ENCODE results near the gene PDAP1.
"Not testable (repeated sequence)": the region's sequence is repeated elsewhere in the genome, so short reads cannot be mapped to it uniquely, and the experiment has no call there.

PDAP1 gene, protein sequence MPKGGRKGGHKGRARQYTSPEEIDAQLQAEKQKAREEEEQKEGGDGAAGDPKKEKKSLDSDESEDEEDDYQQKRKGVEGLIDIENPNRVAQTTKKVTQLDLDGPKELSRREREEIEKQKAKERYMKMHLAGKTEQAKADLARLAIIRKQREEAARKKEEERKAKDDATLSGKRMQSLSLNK

DNA sequence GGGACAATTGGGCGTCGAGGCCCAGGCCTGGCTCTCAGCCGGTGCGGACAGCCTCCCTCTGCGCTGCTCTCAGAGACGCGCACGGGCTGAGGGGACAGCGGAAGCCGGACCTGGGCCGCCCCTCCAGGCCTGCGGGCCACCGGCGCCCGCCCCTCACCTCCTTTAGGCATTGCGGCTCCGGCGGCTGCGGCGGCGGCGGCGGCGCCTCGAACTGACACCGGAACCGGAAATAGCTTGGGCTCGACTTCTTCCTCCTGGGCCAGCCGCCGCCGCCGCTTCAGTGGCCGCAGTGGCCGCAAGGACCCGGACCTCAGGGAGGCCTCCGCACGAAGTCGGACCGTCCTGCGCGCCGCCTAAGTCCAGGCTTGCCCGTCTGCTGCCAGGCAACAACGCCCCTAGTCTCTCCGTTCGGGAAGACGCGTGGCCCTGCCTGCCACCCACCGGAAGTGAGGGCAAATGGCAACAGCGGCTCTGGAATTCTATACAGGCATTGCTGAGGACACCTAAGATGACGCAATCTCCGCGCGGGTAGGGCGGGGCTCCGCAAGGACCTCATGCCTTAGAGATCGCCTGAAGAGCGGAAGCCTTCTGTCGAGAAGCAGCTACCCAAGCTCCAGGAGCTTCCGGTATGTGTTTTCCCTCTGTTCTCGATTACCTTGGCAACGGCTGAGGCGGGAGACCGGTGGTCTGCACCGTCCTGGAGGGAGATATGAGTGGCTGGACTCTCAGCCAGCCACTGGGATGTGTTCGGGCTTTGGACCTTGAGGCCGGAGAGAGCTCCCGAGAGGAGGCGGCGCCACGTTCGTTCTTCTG, at the start of gene PDAP1, which contains the start of gene BUD31:
Gene PDAP1 (minus strand): TSS at position 219 of the 813 bp plus-strand sequence. CDS start 49 bp downstream, at position 170.
Gene BUD31 (plus strand): TSS at position 591 of the 813 bp plus-strand sequence. CDS start 2,124 bp downstream, outside the sequence.
- peak; percentile 97 for DNase-seq (ENCODE audit: low spot score)

DNA sequence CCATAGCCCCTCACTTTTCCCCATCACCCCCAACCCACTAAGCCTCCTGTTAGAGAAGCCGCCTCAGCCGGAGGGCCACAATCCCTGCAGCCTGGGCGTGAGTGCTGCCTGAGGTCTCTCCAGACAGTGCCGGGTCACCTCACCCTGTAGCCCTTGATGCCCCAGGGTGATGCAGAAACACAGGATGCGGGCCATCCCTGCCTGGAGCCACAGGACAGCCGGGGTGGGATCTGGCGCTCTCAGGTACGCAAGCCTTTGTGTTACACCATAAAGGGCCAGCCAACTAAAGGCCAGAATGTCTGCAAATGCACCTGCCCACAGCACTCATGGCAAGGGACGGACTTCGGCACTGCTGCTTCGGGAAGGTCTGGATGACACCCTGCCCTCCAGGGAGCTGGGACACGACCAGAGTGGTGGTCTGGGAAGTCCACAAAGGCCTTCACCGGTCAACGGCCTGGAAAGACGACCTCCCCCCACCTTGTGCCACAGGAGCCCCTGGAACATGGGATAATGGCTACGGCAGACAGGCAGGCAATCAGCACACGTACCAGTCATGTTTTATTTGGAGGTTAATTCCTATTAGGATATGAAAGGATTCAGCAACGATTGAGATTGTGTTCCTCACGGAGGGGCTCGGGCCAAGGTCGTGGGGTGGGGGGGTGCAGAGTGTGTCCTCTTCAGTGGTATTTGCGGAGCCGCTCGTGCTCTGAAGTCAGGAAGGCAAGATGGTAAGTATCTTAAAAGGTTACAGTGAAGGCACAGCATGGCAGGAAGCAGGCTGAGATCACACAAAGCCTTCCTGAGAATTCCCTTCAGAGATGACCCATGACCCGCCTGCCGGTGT, 49.5 kb upstream of the PDAP1 start:
- no peak for DNase-seq (ENCODE audit: low spot score)

GRCh38 chr7:99457050-99457649, 48.8 kb upstream of the PDAP1 start:
- DNase-seq (ENCODE audit: low spot score), result no peak

DNA sequence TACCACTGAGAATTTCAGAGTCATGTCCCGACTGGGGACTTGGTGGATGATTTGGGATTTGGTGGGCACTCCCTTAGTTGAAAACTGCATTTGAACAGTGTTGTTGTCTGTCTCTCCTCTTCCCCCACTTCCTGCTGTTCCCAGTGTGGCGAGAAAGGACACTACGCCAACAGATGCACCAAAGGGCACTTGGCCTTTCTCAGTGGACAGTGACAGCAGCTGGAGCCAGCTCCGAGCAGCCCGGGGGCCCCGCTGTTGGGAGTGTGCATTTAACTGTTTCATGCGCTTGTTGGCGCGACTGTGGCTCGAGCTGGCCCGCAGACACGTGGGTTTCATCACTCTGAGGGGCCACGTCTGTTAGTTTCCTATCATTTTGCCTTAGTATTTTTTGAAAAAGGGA, 47.9 kb upstream of the PDAP1 start:
- no peak for DNase-seq (ENCODE audit: low spot score)

DNA sequence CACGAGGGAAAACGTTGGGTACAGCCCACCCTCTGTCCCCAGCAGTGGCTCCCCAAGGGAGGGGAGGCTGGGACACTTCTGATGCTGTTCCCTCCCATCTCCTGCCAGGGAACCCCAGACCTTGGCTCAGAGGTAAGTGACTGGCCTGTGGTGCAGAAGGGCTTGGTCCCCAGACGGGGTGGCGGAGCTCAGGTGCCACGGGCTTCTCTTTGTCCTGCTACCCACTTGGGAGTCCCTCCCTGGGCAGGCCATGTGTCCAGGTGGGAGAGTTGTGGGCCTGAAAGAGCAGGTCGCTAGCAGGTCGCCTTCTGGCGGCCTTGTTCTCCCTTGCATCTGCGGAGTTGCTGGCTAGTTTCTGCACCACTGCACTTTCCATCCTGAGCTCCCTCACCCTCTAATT, 47.5 kb upstream of the PDAP1 start:
- DNase-seq (ENCODE audit: low spot score), result no peak

DNA sequence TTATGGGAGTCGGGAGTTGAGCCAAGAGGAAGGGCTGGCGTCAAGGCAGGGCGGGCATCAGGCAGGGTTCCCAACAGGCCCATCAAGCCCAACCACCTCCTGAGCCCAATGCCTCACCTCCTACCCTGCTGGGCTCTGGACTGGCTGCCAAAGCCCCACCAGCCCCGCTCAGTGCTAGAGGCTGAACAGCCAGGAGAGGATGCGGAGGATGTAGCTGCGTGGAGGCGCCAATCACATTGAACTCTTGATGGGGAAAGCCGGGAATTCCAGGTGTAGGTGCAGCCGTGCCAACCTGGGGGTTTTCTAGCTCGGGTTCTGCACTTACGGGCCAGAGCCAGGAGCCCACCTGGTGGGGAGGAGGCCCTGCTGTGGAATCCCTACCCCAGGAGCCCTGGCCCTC, 44.7 kb upstream of the PDAP1 start:
- DNase-seq (ENCODE audit: low spot score), result no peak

DNA sequence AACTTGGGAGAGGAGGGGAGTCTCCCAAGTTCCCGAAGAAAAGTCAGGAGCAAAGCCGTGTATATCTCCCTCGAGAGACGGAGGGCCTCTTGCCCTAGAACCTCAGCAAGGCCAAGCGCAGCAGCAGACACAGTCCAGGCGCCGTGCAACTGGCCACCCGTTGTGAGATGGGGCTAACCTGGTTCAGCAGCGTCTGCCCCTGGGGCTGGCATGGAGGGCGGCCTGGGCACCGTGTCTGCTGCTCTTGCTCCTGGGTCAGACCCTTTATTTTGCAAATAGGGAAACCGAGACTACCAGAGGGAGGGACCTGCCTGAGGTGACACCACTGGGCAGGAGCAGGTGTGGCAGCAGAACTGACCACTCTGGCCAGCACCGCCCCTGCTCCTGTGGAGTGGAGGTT, 44.1 kb upstream of the PDAP1 start:
- no peak for DNase-seq (ENCODE audit: low spot score)

- DNase-seq (ENCODE audit: low spot score), result no peak
These were observed 43.5 kb upstream of the PDAP1 start for GRCh38 chr7:99451936-99452335.

DNA sequence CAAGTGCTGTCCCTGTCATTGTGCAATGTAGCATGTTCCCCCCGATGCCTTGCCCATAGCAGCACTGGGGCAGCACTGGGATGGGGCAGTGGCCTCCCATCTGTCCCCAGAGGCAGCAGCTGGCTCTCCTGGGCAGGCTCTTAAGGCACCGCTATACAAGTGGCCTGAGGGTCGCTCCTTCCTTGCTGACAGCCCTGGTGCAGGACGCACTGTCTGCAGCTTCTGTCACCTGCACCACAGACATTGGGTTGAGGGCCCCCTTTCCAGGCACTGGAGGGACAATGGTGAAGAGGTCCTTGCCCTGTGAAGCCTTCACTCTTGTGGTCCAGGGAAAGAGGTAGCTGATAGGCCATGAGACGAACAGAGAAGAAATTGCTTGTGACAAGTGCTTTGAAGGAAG, 40.9 kb upstream of the PDAP1 start:
- DNase-seq (ENCODE audit: low spot score), result no peak

DNA sequence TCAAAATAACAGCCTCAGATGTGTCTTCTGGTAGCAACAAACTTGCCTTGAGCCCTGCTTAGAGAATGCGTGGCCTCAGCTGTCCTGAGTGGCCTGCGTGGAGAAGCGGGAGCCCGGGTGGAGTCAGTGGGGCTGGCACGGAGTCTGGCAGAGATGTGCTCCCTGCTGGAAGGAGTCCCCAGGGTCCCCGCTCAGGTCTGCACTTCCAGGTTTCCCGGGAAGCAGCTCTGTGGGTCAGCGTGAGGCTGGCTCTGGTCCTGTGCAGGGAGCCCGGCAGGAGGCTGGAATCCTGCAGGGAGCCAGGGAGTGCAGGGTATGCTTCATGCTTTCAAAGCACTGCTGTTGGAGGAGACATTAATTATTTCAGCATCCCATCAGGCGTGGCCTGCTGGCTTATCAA, 40.5 kb upstream of the PDAP1 start:
- no peak for DNase-seq (ENCODE audit: low spot score)

DNA sequence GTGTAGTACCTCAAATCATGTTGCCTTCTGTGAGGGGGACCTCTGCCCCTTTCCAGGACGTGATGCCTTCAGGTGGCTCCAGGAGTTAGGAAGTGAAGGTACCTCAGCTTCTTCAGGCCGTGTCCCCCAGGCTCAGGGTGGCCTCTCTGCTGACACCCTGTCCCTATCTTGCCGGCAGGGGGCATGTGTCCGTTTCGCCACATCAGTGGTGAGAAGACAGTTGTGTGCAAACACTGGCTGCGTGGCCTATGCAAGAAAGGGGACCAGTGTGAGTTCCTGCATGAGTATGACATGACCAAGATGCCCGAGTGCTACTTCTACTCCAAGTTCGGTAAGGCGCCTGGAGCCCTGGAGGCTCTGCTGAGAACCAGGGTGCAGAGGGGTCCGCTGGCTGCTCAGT, 39.5 kb upstream of the PDAP1 start:
- DNase-seq (ENCODE audit: low spot score), result peak; percentile 38

GRCh38 chr7:99446096-99446495, 37.7 kb upstream of the PDAP1 start:
- no peak for DNase-seq (ENCODE audit: low spot score)

DNA sequence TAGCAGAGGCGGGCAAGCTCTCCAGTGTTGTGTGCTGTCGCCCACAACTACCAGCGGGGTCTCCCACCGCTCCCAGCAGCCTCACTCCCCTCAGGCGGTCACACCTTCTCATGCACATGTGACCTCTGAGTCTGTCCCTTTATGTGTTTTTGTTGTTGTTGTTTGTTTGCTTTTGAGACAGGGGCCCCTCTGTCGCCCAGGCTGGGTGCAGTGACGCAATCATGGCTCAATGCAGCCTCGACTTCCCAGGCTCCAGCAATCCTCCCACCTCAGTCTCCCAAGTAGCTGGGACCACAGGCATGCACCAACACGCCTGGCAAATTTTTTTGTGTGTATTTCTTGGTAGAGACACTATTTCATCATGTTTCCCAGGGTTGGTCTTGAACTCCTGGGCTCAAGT, 31.8 kb upstream of the PDAP1 start:
- no peak for DNase-seq (ENCODE audit: low spot score)

DNA sequence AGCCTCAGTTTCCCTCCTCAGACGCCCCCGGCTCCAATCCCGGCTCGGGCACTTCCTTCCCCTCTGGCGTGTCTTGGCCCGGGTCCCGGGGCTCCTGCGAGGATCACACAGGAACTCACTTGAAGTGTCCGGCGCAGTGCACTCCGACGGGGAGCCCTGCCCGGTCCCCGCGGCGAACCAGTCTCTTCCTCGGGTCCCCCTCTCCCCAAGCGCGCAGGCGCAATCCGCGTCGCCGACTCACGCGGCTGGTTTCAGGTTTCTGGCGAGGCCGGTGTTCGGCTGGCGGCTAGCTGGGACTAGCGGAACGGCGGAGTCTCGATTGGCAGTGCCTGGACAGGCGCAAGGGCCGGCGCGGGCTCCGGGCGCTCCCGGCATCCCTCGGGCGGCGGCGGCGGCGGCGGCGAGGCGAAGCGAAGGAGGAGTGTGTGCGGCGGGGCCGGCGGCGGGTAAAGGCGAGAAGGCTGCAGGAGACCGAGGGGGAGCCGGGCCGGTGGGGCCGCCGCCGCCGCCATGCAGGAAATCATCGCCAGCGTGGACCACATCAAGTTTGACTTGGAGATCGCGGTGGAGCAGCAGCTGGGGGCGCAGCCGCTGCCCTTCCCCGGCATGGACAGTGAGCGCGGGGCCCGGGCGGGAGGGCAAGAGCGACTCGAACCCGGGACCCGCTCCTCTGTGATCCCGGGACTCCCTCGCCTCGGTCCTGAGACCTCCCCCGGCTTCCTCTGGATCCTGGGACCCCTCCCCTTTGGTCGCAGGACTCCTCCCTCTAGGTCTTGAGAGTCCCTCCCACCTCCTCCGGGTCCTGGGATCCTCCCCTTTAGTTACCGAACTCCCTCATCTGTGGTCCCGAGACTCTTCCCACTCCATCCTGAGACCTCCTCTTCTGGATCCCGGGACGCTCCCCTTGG, 30.4 kb upstream of the PDAP1 start, which contains the start of the genes CPSF4 and PTCD1:
Gene CPSF4 (plus strand): TSS at position 371 of the 908 bp plus-strand sequence. CDS start 140 bp downstream, at position 511.
Gene PTCD1 (minus strand): TSS at position 226 of the 908 bp plus-strand sequence. CDS start 3,556 bp downstream, outside the sequence.
- peak; percentile 86 for DNase-seq (ENCODE audit: low spot score)

DNA sequence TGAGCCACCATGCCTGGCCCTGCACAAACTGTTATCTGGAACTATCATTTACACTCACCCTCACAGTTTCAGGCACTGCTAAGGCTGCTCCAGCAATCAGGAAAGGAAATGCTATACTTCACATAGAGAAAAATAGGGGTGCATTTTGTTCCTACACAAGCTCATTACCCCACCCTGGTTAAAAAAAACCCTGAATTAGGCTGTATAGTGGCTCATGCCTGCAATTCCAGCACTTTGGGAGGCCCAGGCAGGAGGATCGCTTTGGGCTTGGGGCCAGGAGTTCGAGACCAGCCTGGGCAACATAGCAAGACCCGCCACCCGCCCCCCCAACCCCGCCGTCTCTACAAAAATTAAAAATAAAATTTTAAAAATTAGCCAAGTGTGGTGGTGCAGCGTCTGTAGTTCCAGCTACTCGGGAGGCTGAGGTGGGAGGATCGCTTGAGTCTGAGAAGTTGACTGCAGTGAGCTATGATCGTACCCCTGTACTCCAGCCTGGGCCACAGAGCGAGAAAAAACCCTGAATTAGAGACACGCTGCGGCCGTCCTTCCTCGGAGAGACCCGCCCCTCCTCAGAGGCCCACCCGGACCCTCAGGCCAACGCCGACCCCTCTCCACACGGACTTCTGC, 29.7 kb upstream of the PDAP1 start:
- DNase-seq (ENCODE audit: low spot score), result no peak

GRCh38 chr7:99433158-99433557, 24.8 kb upstream of the PDAP1 start:
- DNase-seq (ENCODE audit: low spot score), result no peak

DNA sequence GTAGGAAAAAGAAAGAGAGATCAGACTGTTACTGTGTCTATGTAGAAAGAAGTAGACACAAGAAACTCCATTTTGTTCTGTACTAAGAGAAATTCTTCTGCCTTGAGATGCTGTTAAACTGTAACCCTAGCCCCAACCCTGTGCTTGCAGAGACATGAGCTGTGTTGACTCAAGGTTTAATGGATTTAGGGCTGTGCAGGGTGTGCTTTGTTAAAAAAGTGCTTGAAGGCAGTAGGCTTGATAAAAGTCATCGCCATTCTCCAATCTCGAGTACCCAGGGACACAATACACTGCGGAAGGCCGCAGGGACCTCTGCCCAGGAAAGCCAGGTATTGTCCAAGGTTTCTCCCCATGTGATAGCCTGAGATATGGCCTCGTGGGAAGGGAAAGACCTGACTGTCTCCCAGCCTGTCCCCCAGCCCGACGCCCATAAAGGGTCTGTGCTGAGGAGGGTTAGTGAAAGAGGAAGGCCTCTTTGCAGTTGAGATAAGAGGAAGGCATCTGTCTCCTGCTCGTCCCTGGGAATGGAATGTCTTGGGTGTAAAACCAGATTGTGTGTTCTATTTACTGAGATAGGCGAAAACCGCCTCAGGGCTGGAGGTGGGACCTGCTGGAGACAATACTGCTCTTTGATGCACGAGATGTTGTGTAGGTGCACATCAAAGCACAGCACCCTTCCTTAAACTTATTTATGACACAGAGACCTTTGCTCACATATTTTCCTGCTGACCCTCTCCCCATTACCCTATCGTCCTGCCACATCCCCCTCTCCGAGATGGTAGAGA, 23.6 kb upstream of the PDAP1 start:
- not testable (repeated sequence) for DNase-seq (ENCODE audit: low spot score)

DNA sequence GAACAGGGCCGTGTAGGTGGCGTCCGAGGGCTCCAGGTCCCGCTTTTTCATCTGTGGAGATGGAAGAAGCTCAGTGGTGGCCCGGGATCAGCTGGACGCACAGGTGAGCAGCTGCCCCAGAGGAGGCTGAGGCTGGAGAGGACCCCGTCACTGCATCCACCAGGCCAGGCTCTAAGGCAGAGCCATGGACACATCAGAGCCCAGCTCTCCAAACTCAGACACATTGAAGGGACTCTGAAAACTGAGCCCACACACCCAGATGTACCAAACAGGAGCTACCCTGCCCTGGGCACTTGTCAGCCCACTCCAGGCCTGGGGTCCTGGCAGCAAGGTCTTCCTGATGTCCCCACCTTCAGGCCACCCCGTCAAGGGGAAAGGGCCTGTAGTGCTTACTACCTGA, 21.4 kb upstream of the PDAP1 start:
- no peak for DNase-seq (ENCODE audit: low spot score)

GRCh38 chr7:99428972-99429566, 20.7 kb upstream of the PDAP1 start:
- DNase-seq (ENCODE audit: low spot score), result no peak
